ENCODE measurements around the gene AGAP1. TPM values are rescaled to one million over a fixed set of nuclear protein-coding genes. Genes with fewer than 3 reads are reported as not detected.
A peak's percentile ranks its signal among the peaks of the same experiment; 100 is the strongest.

The AGAP1 gene
- total RNA-seq, 4 donors from 2014 or later, result 23.4 to 46.5 (median 29.3) TPM

DNA sequence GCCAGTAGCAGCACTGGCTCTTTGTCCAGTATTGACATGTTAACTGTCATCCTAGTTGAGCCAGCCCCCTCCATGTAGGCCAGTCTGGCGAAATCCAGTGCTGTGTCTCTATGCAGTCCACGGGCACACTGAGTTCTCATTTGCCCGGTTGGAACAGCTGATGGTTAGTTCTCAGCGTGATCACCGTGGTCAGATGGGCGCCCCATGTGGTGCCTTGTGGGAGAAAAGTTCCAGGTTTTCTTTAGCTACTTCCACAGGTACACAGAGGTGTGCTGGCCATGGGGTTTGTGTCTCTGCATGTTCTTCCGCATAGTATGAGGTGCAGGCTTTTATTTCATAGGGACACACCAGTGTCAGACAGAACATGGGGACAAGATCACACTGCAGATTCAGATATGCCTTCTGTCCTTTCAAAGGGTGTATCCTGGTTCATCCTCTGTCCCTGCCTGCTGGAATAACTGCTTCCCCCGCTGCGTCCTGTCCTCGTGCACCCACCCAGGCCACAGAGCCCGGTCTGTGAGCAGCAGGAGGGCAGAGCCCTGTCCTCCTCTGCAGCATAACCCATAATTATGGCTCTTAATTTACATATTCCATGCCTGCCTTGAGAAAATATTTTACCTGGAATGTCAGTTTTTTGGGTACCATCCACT is 340.3 kb downstream of the AGAP1 start:
- no peak overlapping the region for H3K27ac ChIP-seq
- no peak for DNase-seq
- H3K9me3 ChIP-seq, result no peaks in the 10 kb centered on the region
- no peaks in the 10 kb centered on the region for H3K36me3 ChIP-seq
- intact Hi-C loops (cut with DNase I), result no loop called here
- peaks cover 0 to 13% of the 10 kb centered on the region in 2 donors for H3K4me1 ChIP-seq
- H3K27me3 ChIP-seq, result no peaks in the 10 kb centered on the region
- TF ChIP-seq POLR2A (IDR thresholded peaks at IDR 0.05), result no peak
- TF ChIP-seq CTCF (IDR thresholded peaks at IDR 0.05), result no peak
- no peak overlapping the region for H3K4me3 ChIP-seq (replicated peaks in 1 of 3)
- WGBS, 2 donors, result 91 to 95% methylated on average over 11 of the region's 11 CpGs

GRCh38 chr2:235834781-235835180 is 340.9 kb downstream of the AGAP1 start:
- WGBS, 2 donors, result 92 to 97% methylated on average over 16 of the region's 16 CpGs
- H3K27ac ChIP-seq, result no peak overlapping the region
- no peaks in the 10 kb centered on the region for H3K9me3 ChIP-seq
- intact Hi-C loops (cut with DNase I), result no loop called here
- no peak for TF ChIP-seq POLR2A (IDR thresholded peaks at IDR 0.05)
- no peak for TF ChIP-seq CTCF (IDR thresholded peaks at IDR 0.05)
- no peak for DNase-seq
- no peaks in the 10 kb centered on the region for H3K36me3 ChIP-seq
- no peaks in the 10 kb centered on the region for H3K27me3 ChIP-seq
- peaks cover 0 to 13% of the 10 kb centered on the region in 2 donors for H3K4me1 ChIP-seq
- no peak overlapping the region for H3K4me3 ChIP-seq (replicated peaks in 1 of 3)

- no peak for DNase-seq
- Histone ChIP-seq H3K27me3 (no peaks in the 10 kb centered on the region), H3K36me3 (no peaks in the 10 kb centered on the region), H3K9me3 (no peaks in the 10 kb centered on the region), H3K4me1 (peaks cover 0 to 13% of the 10 kb centered on the region in 2 donors), H3K4me3 (replicated peaks in 1 of 3) (no peak overlapping the region), H3K27ac (no peak overlapping the region)
- intact Hi-C loops (cut with DNase I), result no loop called here
- TF ChIP-seq POLR2A (IDR thresholded peaks at IDR 0.05), result no peak
- TF ChIP-seq CTCF (IDR thresholded peaks at IDR 0.05), result no peak
- 94 to 95% methylated on average over 6 of the region's 6 CpGs for WGBS, 2 donors
Observed at GRCh38 chr2:235835810-235836209, 342.0 kb downstream of the AGAP1 start.

DNA sequence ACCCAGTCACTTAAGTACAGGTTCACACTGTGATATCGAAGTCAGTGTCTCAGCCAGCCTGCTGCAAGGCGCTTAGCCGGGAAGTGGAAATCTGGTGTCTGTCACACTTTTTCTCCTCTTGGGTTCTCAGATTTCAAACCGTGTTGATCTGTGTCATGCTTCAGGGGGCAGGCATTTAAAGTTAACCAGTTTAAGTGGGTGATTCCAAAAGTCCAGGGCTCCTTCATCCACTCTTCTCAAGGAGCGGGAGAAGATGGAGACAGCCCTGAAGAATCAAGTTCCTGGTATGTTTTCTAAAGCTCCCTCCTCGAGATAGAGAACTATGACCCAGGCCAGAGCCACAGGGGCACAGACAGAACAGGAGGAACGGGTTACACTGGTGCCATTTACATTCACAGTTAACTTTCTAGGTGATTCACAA is 342.7 kb downstream of the AGAP1 start:
- H3K4me1 ChIP-seq, result peaks cover 0 to 13% of the 10 kb centered on the region in 2 donors
- H3K27me3 ChIP-seq, result no peaks in the 10 kb centered on the region
- no peaks in the 10 kb centered on the region for H3K36me3 ChIP-seq
- 35 to 39% methylated on average over 7 of the region's 7 CpGs for WGBS, 2 donors
- DNase-seq, result peak; percentile 52 to 53
- H3K9me3 ChIP-seq, result no peaks in the 10 kb centered on the region
- no peak overlapping the region for H3K27ac ChIP-seq
- H3K4me3 ChIP-seq (replicated peaks in 1 of 3), result no peak overlapping the region
- intact Hi-C loops (cut with DNase I), result no loop called here
- no peak for TF ChIP-seq CTCF (IDR thresholded peaks at IDR 0.05)
- no peak for TF ChIP-seq POLR2A (IDR thresholded peaks at IDR 0.05)

- Histone ChIP-seq H3K9me3 (no peaks in the 10 kb centered on the region), H3K36me3 (no peaks in the 10 kb centered on the region), H3K4me3 (replicated peaks in 1 of 3) (no peak overlapping the region), H3K27me3 (no peaks in the 10 kb centered on the region), H3K27ac (no peak overlapping the region), H3K4me1 (peaks cover 0 to 13% of the 10 kb centered on the region in 2 donors)
- intact Hi-C loops (cut with DNase I), result no loop called here
- 74 to 80% methylated on average over 11 of the region's 11 CpGs for WGBS, 2 donors
- TF ChIP-seq CTCF (IDR thresholded peaks at IDR 0.05) (no peak), POLR2A (IDR thresholded peaks at IDR 0.05) (no peak)
- no peak for DNase-seq
Observed at GRCh38 chr2:235839226-235839625, 345.4 kb downstream of the AGAP1 start.

Measured in thyroid gland (tissue), 4 donors.